Stimulated activated CD4-positive, alpha-beta T cell treated with anti-CD3 and anti-CD28 coated beads, Interleukin-12 subunit alpha, Interleukin-12 subunit beta, amount 100 ng/mL, for 48 hours (primary cell): ENCODE measurements around the gene PPP1R13B.

Experiments
- DNase-seq, 3 donors: peaks; one replicate each; pipeline ENCODE4 v3.0.0-alpha.2; 2020; ENCODE audit warnings: low read depth in 2 of 3, low spot score in 1 of 3

The PPP1R13B gene

GRCh38 chr14:103834956-103835355 is 12.4 kb downstream of the PPP1R13B start:
- DNase-seq = no peak

- no peak for DNase-seq
Observed at GRCh38 chr14:103833711-103834110, 13.7 kb downstream of the PPP1R13B start.

GRCh38 chr14:103832046-103832445 is 15.3 kb downstream of the PPP1R13B start:
- DNase-seq = no peak

GRCh38 chr14:103830511-103831270 is 16.7 kb downstream of the PPP1R13B start:
- DNase-seq = no peak

GRCh38 chr14:103828315-103828967 is 18.9 kb downstream of the PPP1R13B start:
- DNase-seq = no peak

- no peak for DNase-seq
Observed at GRCh38 chr14:103825101-103825500, 22.3 kb downstream of the PPP1R13B start.

GRCh38 chr14:103820908-103821307 is 26.5 kb downstream of the PPP1R13B start:
- DNase-seq = no peak

GRCh38 chr14:103820382-103820781 is 27.0 kb downstream of the PPP1R13B start:
- no peak for DNase-seq

- DNase-seq = no peak
Observed at GRCh38 chr14:103819503-103820307, 27.7 kb downstream of the PPP1R13B start.

GRCh38 chr14:103818870-103819269 is 28.5 kb downstream of the PPP1R13B start:
- no peak for DNase-seq

- DNase-seq = no peak
Observed at GRCh38 chr14:103818422-103818821, 29.0 kb downstream of the PPP1R13B start.

- DNase-seq = no peak
Observed at GRCh38 chr14:103817595-103817994, 29.8 kb downstream of the PPP1R13B start.

- DNase-seq = no peak
Observed at GRCh38 chr14:103816991-103817390, 30.4 kb downstream of the PPP1R13B start.

GRCh38 chr14:103815253-103815652 is 32.1 kb downstream of the PPP1R13B start:
- no peak for DNase-seq

- DNase-seq = no peak
Observed at GRCh38 chr14:103811189-103811588, 36.2 kb downstream of the PPP1R13B start.

- DNase-seq = peak; percentile 39 to 69 (median 52)
Observed at GRCh38 chr14:103808403-103809001, 38.9 kb downstream of the PPP1R13B start.

- DNase-seq = no peak
Observed at GRCh38 chr14:103806805-103807204, 40.6 kb downstream of the PPP1R13B start.

GRCh38 chr14:103805708-103806107 is 41.7 kb downstream of the PPP1R13B start:
- DNase-seq = no peak

- DNase-seq = no peak
Observed at GRCh38 chr14:103803661-103804060, 43.7 kb downstream of the PPP1R13B start.

GRCh38 chr14:103802356-103802755 is 45.0 kb downstream of the PPP1R13B start:
- DNase-seq = no peak

- DNase-seq = no peak
Observed at GRCh38 chr14:103801459-103801858, 45.9 kb downstream of the PPP1R13B start.
